Upper lobe of left lung (tissue), 6 donors: ENCODE measurements around the gene ACKR3. TPM values are rescaled to one million over a fixed set of nuclear protein-coding genes. Genes with fewer than 3 reads are reported as not detected.

Experiments used
- ATAC-seq, 2 donors: fragments of 200-7000 bp; cut with Tn5 transposase; one replicate each; pipeline ENCODE4 v1.9.1; 2022; ENCODE audit warnings: mild to moderate bottlenecking in 2 of 2, moderate library complexity in 2 of 2; ENCODE audit not compliant: low FRiP score in 2 of 2
- DNase-seq, 2 donors: peaks; one replicate each; pipeline ENCODE4 v3.0.0-alpha.2; 2019 to 2020
- H3K27ac ChIP-seq, 4 donors: fragments of 200-600 bp; sonication (generic); one replicate each; pipeline ENCODE4 v1.5.1; 2016 to 2019
- H3K27me3 ChIP-seq, 4 donors: fragments of 200-600 bp; sonication (generic); one replicate each; pipeline ENCODE4 v1.5.1; 2017 to 2019
- H3K36me3 ChIP-seq, 4 donors: fragments of 200-600 bp; sonication (generic); one replicate each; pipeline ENCODE4 v1.5.1; 2016 to 2019
- H3K4me1 ChIP-seq, 4 donors: fragments of 200-600 bp; sonication (generic); one replicate each; pipeline ENCODE4 v1.5.1; 2018 to 2019
- H3K4me3 ChIP-seq, 4 donors: fragments of 200-600 bp; sonication (generic); one replicate each; pipeline ENCODE4 v1.5.1; 2017 to 2019; ENCODE audit warnings: mild to moderate bottlenecking in 2 of 4, moderate library complexity in 1 of 4
- H3K9me3 ChIP-seq, 4 donors: fragments of 200-600 bp; sonication (generic); one replicate each; pipeline ENCODE4 v1.5.1; 2018 to 2019
- EP300 ChIP-seq, 4 donors: sonication (generic); formaldehyde crosslinking; IDR thresholded peaks; one replicate each; pipeline ENCODE4 v1.5.1; 2017; ENCODE audit warnings: antibody characterized with exemption in 4 of 4, control low read depth in 2 of 4
- POLR2A ChIP-seq, 4 donors: fragments of 450-650 bp; IDR thresholded peaks; one replicate each; pipeline ENCODE4 v1.5.1; 2016 to 2017; ENCODE audit warnings: antibody characterized with exemption in 4 of 4, mild to moderate bottlenecking in 2 of 4
- POLR2AphosphoS5 ChIP-seq, 2 donors: sonication (generic); formaldehyde crosslinking; IDR thresholded peaks; one replicate each; pipeline ENCODE4 v1.5.1; 2017; ENCODE audit warnings: antibody characterized with exemption in 2 of 2
- WGBS, 2 donors: methylation state at CpG; one replicate each; pipeline ENCODE4 v1.1.5; 2017 to 2018; 5-methylcytosine and 5-hydroxymethylcytosine counted together
- total RNA-seq, 6 donors: library from RNA; depleted of rRNA in 4 of 6; stranded (reverse); fragments of >200 nt in 4 of 6; gene quantifications; one replicate each; pipeline versions ENCODE4 v1.1.0 to v1.2.1, GENCODE V29; 2016 to 2021
- TF ChIP-seq, protein P1 (sequence below), 6 experiments: fragments of 450-650 bp in 4 of 6; fragments of 200-600 bp in 2 of 6; sonication (generic) in 2 of 6; IDR thresholded peaks; one replicate each; pipeline ENCODE4 v1.5.1; 2016 to 2019; ENCODE audit warnings: antibody characterized with exemption in 6 of 6
- donor health status: DM: no; HTN: no; CAD: no; lungs with moderate emphysema.
- donor health status: DM: no; HTN: yes; CAD: no; lungs with severe emphysema.

Gene ACKR3
- total RNA-seq, 6 donors from 2014 or later, result 3.9 to 28.5 (median 10.5) TPM

- Histone ChIP-seq H3K27ac (no peak overlapping the region), H3K4me3 (no peak overlapping the region), H3K4me1 (no peaks in the 10 kb centered on the region), H3K36me3 (no peaks in the 10 kb centered on the region), H3K27me3 (no peaks in the 10 kb centered on the region), H3K9me3 (peaks cover 0 to 3% (median 0%) of the 10 kb centered on the region in 4 donors)
- ATAC-seq (no peak), DNase-seq (no peak)
- TF ChIP-seq, protein P1, sequence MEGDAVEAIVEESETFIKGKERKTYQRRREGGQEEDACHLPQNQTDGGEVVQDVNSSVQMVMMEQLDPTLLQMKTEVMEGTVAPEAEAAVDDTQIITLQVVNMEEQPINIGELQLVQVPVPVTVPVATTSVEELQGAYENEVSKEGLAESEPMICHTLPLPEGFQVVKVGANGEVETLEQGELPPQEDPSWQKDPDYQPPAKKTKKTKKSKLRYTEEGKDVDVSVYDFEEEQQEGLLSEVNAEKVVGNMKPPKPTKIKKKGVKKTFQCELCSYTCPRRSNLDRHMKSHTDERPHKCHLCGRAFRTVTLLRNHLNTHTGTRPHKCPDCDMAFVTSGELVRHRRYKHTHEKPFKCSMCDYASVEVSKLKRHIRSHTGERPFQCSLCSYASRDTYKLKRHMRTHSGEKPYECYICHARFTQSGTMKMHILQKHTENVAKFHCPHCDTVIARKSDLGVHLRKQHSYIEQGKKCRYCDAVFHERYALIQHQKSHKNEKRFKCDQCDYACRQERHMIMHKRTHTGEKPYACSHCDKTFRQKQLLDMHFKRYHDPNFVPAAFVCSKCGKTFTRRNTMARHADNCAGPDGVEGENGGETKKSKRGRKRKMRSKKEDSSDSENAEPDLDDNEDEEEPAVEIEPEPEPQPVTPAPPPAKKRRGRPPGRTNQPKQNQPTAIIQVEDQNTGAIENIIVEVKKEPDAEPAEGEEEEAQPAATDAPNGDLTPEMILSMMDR (IDR thresholded peaks at IDR 0.05), result no peak
- TF ChIP-seq POLR2A (IDR thresholded peaks at IDR 0.05) (no peak), EP300 (IDR thresholded peaks at IDR 0.05) (no peak), POLR2AphosphoS5 (IDR thresholded peaks at IDR 0.05) (no peak)
- WGBS, 2 donors, result 87 to 88% methylated on average over 7 to 8 of the region's 8 CpGs
Measured at GRCh38 chr2:236553522-236553921, 16.1 kb upstream of the ACKR3 start.

DNA sequence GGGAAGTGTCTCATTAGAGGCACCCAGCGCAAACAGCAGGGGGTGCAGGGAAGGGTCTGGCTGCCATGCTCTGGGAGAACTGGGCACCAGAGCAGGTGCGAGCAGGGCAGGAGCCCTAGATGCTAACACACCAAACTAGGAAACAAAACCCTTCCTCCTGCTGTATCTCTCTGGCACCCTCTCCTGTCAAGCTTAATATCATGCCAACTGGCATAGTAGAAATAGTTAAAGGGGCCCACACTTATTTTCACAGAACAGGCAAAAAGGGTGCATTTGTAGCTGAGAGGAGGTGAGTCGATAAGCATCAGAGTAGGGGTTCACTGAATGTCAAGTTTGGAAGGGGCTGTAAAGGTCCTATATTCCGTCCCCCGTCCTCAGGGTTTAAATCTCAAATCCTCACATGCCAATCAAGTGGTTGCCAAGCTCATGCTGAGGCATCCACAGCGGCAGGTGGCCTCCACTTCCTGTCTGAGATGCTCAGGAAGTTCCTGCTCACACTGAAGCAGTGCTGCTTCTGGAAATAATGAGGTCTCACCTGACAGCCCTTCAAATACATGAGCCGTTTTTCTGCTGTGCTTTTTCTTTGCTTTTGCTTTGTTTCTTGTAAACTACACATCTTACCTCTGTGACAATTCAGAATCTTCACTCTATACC lies 14.9 kb upstream of the ACKR3 start:
- Histone ChIP-seq H3K27ac (no peak overlapping the region), H3K27me3 (no peaks in the 10 kb centered on the region), H3K9me3 (peaks cover 0 to 3% (median 0%) of the 10 kb centered on the region in 4 donors), H3K4me3 (no peak overlapping the region), H3K4me1 (no peaks in the 10 kb centered on the region), H3K36me3 (no peaks in the 10 kb centered on the region)
- 83 to 85% methylated on average over 7 of the region's 7 CpGs for WGBS, 2 donors
- DNase-seq, result no peak
- TF ChIP-seq POLR2AphosphoS5 (IDR thresholded peaks at IDR 0.05), result no peak
- TF ChIP-seq EP300 (IDR thresholded peaks at IDR 0.05), result no peak
- no peak for TF ChIP-seq POLR2A (IDR thresholded peaks at IDR 0.05)
- TF ChIP-seq, protein P1 (IDR thresholded peaks at IDR 0.05), result no peak
- ATAC-seq, result no peak

- 83 to 87% methylated on average over 1 of the region's 1 CpG for WGBS, 2 donors
- no peak for TF ChIP-seq POLR2A (IDR thresholded peaks at IDR 0.05)
- TF ChIP-seq POLR2AphosphoS5 (IDR thresholded peaks at IDR 0.05), result no peak
- TF ChIP-seq, protein P1 (IDR thresholded peaks at IDR 0.05), result no peak
- TF ChIP-seq EP300 (IDR thresholded peaks at IDR 0.05), result no peak
- Histone ChIP-seq H3K4me1 (no peaks in the 10 kb centered on the region), H3K27ac (no peak overlapping the region), H3K4me3 (no peak overlapping the region), H3K36me3 (no peaks in the 10 kb centered on the region), H3K27me3 (no peaks in the 10 kb centered on the region), H3K9me3 (peaks cover 0 to 3% (median 0%) of the 10 kb centered on the region in 4 donors)
- DNase-seq, result no peak
- no peak for ATAC-seq
Measured at GRCh38 chr2:236555481-236555880, 14.1 kb upstream of the ACKR3 start.

- ATAC-seq, result no peak
- Histone ChIP-seq H3K27me3 (no peaks in the 10 kb centered on the region), H3K36me3 (no peaks in the 10 kb centered on the region), H3K4me1 (no peaks in the 10 kb centered on the region), H3K9me3 (peaks cover 0 to 3% (median 0%) of the 10 kb centered on the region in 4 donors), H3K4me3 (no peak overlapping the region), H3K27ac (no peak overlapping the region)
- DNase-seq, result no peak
- 57 to 64% methylated on average over 3 of the region's 3 CpGs for WGBS, 2 donors
- no peak for TF ChIP-seq EP300 (IDR thresholded peaks at IDR 0.05)
- TF ChIP-seq, protein P1 (IDR thresholded peaks at IDR 0.05), result no peak
Measured at GRCh38 chr2:236557306-236558030, 12.2 kb upstream of the ACKR3 start.
